Activated CD4-positive, alpha-beta memory T cell treated with anti-CD3 and anti-CD28 coated beads, Interleukin-2, amount 10 ng/mL, durations not matched to agents 7 days and 5 days (primary cell): ENCODE data around the gene ELMOD1. TPM values are rescaled to one million over a fixed set of nuclear protein-coding genes. Genes with fewer than 3 reads are reported as not detected.

Experiments used
- CTCF ChIA-PET: fragments of 350-600 bp; sonication (Branson Sonifier 250); formaldehyde crosslinking; loops from one replicate; lab custom pipeline; 2021; ENCODE audit warnings: antibody characterized with exemption, inconsistent platforms; lab: Charles Lee
- POLR2A ChIA-PET: fragments of 350-600 bp; sonication (Branson Sonifier 250); formaldehyde crosslinking; loops from one replicate; lab custom pipeline; 2021; ENCODE audit warnings: antibody characterized with exemption; lab: Charles Lee
- DNase-seq: peaks from one replicate; pipeline ENCODE4 v3.0.0-alpha.2; 2020
- H3K27ac Mint-ChIP-seq: one replicate; pipeline ENCODE4 v1.8.0; 2021; ENCODE audit warnings: mild to moderate bottlenecking, mixed read lengths
- H3K27me3 Mint-ChIP-seq: one replicate; pipeline ENCODE4 v1.8.0; 2021; ENCODE audit warnings: mixed read lengths
- H3K36me3 Mint-ChIP-seq: one replicate; pipeline ENCODE4 v1.8.0; 2021; ENCODE audit warnings: low read depth, mixed read lengths
- H3K4me1 Mint-ChIP-seq: one replicate; pipeline ENCODE4 v1.8.0; 2021; ENCODE audit warnings: mixed read lengths
- H3K4me3 Mint-ChIP-seq: one replicate; pipeline ENCODE4 v1.8.0; 2021; ENCODE audit warnings: mild to moderate bottlenecking, mixed read lengths
- H3K9me3 Mint-ChIP-seq: one replicate; pipeline ENCODE4 v1.8.0; 2021; ENCODE audit warnings: mixed read lengths
- total RNA-seq, 2 experiments: library from RNA; stranded (reverse); gene quantifications; one replicate each; pipeline ENCODE4 v1.2.3, GENCODE V29; 2021

The ELMOD1 gene
- total RNA-seq, 2 experiments from 2014 or later, result not detected

DNA sequence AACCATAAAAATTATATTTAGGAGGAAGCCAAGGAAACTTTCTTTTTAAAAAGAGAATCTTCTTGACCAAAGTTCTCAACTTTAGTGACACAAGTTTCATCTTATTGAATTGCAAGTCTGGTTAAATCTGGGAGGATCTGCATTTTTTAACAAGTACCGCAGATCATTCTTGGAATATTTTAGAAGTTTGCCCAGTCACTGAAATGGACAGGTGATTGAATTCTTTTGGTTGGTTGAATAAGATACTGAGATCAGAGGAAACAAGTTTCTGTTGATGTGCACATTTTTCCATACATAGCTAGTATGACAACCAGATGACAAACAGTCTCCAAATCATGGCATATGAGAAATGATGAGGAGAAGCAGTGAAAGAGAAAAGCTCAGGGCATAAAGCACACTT, 70.7 kb downstream of the ELMOD1 start:
- POLR2A ChIA-PET, result no interaction called here
- Mint-ChIP-seq H3K4me3 (no peak overlapping the region), H3K36me3 (no peaks in the 10 kb centered on the region), H3K27ac (no peak overlapping the region), H3K27me3 (peaks cover 10% of the 10 kb centered on the region), H3K4me1 (no peaks in the 10 kb centered on the region), H3K9me3 (no peaks in the 10 kb centered on the region)
- DNase-seq, result no peak
- CTCF ChIA-PET, result no interaction called here

DNA sequence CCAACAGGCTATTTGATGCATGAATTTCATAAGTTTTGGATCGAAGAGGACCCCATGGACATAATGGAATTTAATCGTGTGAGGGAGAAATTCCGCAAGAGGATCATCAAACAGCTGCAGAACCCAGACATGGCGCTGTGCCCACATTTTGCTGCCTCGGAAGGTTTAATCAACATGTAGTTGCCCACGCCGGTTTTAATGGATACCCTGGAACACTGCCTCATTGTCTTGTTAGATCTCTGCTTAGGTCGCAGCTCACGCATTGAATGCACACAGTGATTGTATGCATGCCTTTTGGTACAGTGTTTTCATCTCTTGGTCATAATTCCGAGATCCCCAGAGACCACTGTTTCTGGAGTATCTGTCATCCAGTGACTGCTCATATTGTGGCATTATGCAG, 74.1 kb downstream of the ELMOD1 start:
- POLR2A ChIA-PET, result no interaction called here
- CTCF ChIA-PET, result no interaction called here
- Mint-ChIP-seq H3K4me1 (no peaks in the 10 kb centered on the region), H3K27me3 (peaks cover 5% of the 10 kb centered on the region), H3K27ac (no peak overlapping the region), H3K36me3 (no peaks in the 10 kb centered on the region), H3K9me3 (no peaks in the 10 kb centered on the region), H3K4me3 (no peak overlapping the region)
- no peak for DNase-seq

DNA sequence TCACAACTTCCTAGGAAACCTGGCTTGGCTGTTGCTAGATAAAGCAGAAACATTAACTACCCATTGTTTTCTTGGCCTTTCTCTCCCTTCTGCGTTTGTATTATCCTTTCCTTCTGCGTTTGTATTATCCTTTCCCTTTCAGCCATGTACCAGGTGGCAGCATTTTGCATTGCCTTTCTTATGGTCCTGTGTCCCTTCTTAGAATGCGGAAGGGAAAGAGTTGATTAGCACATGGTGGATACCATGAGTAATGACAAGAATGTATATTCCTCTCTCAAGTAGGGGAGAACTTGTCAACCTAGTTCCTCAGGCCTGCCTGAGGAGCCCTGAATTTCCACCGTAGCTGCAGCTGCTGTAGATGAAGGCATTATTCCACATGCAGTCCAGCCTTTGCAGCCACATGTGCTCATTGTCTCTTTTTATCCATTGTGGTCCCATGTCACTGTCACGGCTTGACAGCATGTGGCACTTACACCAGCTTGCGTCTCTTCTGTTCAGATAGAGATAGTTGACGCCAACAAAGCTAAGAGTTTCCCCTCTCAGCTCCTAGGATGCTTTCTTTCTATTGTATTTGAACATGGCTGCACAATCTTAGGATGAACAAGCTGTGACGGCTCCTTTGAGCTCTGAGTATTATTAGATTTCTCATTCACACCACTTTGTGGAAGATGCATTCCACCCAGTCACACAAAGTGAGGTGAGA, 76.1 kb downstream of the ELMOD1 start:
- ChIA-PET CTCF (no interaction called here), POLR2A (no interaction called here)
- Mint-ChIP-seq H3K27me3 (peaks cover 3% of the 10 kb centered on the region), H3K27ac (no peak overlapping the region), H3K9me3 (no peaks in the 10 kb centered on the region), H3K36me3 (no peaks in the 10 kb centered on the region), H3K4me1 (no peaks in the 10 kb centered on the region), H3K4me3 (no peak overlapping the region)
- DNase-seq, result no peak

DNA sequence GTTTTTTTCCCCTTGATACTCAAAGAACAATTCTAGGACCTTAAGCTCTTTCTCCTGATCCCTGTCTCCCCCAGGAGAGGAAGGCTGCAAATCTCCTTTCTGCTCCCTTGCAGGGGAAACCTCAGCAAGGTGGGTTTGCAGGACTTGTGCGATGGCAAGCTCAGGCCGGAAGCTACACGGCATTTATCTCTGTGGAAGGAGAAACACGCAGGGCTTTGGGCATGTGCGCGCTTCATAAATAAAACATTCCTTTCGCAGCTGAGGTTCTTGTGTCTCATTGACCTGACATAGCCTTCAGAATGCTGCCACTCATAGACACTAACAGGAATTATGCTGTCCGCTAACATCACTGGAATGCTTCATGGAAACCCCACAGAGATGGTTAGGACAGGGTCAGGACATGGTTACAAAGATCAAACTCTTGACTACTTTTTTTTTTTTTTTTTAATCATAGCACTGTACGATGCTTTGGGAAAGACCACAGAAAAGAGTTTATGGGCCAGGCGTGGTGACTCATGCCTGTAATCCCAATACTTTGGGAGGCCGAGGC, 78.3 kb downstream of the ELMOD1 start:
- no peak for DNase-seq
- no peaks in the 10 kb centered on the region for H3K36me3 Mint-ChIP-seq
- no peak overlapping the region for H3K4me3 Mint-ChIP-seq
- H3K27me3 Mint-ChIP-seq, result peaks cover 4% of the 10 kb centered on the region
- POLR2A ChIA-PET, result no interaction called here
- H3K4me1 Mint-ChIP-seq, result no peaks in the 10 kb centered on the region
- no peak overlapping the region for H3K27ac Mint-ChIP-seq
- CTCF ChIA-PET, result interaction anchor here (0.7 to 2.3 kb wide), 2 partner anchors 20 to 101 kb away, joined by 3 to 7 read pairs; no protein-coding TSS in a partner anchor
- H3K9me3 Mint-ChIP-seq, result no peaks in the 10 kb centered on the region

DNA sequence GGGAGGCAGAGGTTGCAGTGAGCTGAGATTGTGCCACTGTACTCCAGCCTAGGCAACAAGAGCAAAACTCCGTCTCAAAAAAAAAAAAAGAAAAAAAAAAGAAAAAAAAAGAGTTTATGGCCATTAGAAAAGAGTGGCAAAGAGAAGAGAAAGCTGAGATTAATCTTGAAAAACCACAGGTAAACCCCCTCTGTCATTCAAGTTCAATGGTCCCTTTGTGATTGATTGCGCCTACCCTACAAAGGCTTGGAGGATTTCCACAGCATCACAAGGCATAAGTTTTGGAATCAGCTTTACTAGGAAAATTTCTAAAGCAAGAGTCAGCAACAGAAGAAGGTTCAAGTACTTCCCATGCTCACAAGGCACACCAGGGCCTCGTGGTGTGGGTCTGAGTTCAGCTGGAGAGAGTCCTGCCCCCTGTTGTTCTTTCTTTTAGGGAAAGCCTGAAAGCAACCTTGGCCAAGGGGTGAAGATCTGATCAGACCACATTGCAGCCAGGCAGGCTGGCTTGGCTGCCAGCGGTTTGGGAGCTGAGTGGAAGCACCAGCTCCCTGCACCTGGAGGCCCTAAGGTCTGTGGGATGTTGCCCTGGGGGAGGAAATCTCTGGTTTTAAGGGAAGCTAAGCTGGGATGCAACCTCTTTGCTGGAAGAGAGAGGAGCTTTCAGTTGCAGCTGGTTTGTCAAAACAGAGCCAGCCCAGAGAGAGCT, 79.1 kb downstream of the ELMOD1 start:
- Mint-ChIP-seq H3K4me3 (no peak overlapping the region), H3K9me3 (no peaks in the 10 kb centered on the region), H3K27ac (no peak overlapping the region), H3K4me1 (no peaks in the 10 kb centered on the region), H3K36me3 (no peaks in the 10 kb centered on the region), H3K27me3 (peaks cover 4% of the 10 kb centered on the region)
- CTCF ChIA-PET, result interaction anchor here (0.6 to 2.3 kb wide), 4 partner anchors 19 to 101 kb away, joined by 3 to 7 read pairs (median 4); no protein-coding TSS in a partner anchor
- POLR2A ChIA-PET, result no interaction called here
- DNase-seq, result no peak

DNA sequence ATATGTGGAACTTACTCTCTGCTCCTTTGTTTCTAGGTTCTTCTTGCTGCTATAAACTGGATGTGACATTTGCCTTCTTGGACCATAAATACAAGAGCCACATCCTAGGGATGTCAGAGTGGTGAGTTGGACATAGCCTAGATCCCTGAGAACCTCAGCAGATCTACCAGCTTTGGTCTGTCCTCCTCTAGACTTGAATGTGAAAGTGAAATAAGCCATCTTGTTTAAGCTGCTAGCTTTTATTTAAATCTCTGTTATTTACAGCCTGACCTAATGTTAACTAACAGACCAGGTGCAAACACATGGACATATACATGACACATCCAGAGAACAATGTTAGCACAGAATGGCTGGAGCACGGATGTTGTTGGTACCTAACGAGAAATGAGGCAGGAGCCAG, 85.0 kb downstream of the ELMOD1 start:
- H3K4me3 Mint-ChIP-seq, result no peak overlapping the region
- CTCF ChIA-PET, result interaction anchor here (1.2 to 1.6 kb wide), 2 partner anchors 8 to 127 kb away, joined by 3 to 4 read pairs; no protein-coding TSS in a partner anchor
- no peaks in the 10 kb centered on the region for H3K36me3 Mint-ChIP-seq
- H3K27ac Mint-ChIP-seq, result no peak overlapping the region
- POLR2A ChIA-PET, result no interaction called here
- H3K4me1 Mint-ChIP-seq, result no peaks in the 10 kb centered on the region
- H3K27me3 Mint-ChIP-seq, result peaks cover 4% of the 10 kb centered on the region
- DNase-seq, result no peak
- no peaks in the 10 kb centered on the region for H3K9me3 Mint-ChIP-seq

DNA sequence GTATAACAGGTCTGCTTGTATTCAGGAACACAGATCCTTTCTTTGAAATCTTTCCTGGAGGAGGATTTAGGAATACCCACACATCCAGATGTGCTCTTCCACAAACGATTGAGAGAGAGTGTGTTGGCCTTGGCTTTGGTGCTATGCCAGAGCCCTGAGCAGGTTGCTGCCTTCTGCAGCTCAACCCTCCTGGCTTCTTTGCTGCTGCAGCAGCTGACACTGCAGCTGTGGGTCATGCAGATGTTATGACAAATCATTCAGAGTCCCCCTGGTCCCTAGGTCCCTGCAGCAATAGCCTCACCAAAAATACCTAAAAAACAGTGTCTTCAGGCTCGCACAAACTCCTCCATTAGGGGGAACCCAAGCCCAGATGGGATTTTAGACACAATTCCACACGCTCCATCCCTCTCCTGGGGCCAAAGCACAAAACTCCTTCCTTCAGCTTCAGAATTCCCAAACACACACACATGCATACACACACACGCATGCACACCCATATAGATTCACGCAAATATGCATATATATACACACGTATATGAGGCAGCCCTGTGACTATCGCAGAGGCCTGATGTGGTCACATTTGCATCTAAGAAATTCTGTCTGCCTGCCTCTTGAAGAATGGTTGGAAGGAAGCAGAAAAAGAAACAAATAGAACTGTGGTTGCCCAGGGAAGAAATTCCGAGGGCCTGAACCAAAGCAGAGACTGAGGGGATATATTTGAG, 85.5 kb downstream of the ELMOD1 start:
- POLR2A ChIA-PET, result no interaction called here
- Mint-ChIP-seq H3K4me3 (no peak overlapping the region), H3K27ac (no peak overlapping the region), H3K9me3 (no peaks in the 10 kb centered on the region), H3K27me3 (peaks cover 4% of the 10 kb centered on the region), H3K4me1 (no peaks in the 10 kb centered on the region), H3K36me3 (no peaks in the 10 kb centered on the region)
- no peak for DNase-seq
- CTCF ChIA-PET, result interaction anchor here (1.6 kb wide), 1 partner anchor 128 kb away, joined by 4 read pairs; no protein-coding TSS in a partner anchor

DNA sequence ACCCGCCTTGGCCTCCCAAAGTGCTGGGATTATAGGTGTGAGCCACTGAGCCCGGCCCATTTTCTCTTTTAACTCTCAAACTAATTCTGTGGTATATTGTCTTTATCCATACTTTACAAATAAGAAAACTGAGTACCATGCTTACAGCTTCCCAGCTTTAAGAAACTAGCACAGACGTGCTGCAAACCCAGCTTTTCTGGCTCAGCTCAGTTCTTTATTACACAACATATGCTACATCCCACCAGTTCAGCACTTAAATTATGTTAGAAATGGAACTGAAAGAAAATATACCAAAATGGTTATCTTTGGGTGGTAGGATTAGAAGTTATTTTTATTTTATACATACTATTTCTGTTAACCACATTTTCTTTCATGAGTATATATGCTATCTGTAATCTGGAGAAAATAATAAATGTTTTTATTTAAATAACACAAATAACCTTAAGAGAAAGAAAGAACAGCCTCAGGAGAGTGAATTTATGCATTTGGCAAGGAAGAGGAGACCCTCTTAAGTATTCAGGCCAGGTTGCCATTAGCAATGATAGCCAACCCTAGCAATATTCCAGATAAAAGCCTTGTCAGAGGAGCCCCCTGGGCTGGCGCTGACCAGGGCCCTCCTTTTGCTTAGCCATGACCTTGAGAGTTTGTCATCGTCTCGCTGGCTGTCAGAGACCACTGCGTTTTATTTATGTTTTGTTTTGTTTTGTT, 87.1 kb downstream of the ELMOD1 start:
- no peaks in the 10 kb centered on the region for H3K36me3 Mint-ChIP-seq
- H3K27me3 Mint-ChIP-seq, result peaks cover 4% of the 10 kb centered on the region
- DNase-seq, result no peak
- CTCF ChIA-PET, result no interaction called here
- no peaks in the 10 kb centered on the region for H3K4me1 Mint-ChIP-seq
- no peak overlapping the region for H3K27ac Mint-ChIP-seq
- no peak overlapping the region for H3K4me3 Mint-ChIP-seq
- no peaks in the 10 kb centered on the region for H3K9me3 Mint-ChIP-seq
- POLR2A ChIA-PET, result no interaction called here

DNA sequence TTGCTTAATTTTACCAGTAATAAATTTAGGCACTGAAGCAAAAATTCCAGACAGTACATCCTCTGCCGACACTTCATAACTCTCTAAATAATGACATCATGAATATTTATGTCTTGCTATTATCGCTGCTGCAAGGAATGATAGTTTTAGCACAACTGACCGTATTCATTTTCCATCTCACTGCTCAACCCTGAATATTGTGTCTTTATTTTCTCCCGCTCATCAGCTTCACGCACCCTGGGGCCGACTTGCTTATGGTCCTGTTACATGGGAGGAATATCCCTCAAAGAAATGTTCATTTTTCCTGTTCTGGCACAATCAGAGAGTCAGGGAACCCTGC, 87.7 kb downstream of the ELMOD1 start:
- Mint-ChIP-seq H3K27ac (no peak overlapping the region), H3K36me3 (no peaks in the 10 kb centered on the region), H3K4me3 (no peak overlapping the region), H3K27me3 (peaks cover 4% of the 10 kb centered on the region), H3K4me1 (no peaks in the 10 kb centered on the region), H3K9me3 (no peaks in the 10 kb centered on the region)
- DNase-seq, result no peak
- POLR2A ChIA-PET, result no interaction called here
- CTCF ChIA-PET, result no interaction called here

DNA sequence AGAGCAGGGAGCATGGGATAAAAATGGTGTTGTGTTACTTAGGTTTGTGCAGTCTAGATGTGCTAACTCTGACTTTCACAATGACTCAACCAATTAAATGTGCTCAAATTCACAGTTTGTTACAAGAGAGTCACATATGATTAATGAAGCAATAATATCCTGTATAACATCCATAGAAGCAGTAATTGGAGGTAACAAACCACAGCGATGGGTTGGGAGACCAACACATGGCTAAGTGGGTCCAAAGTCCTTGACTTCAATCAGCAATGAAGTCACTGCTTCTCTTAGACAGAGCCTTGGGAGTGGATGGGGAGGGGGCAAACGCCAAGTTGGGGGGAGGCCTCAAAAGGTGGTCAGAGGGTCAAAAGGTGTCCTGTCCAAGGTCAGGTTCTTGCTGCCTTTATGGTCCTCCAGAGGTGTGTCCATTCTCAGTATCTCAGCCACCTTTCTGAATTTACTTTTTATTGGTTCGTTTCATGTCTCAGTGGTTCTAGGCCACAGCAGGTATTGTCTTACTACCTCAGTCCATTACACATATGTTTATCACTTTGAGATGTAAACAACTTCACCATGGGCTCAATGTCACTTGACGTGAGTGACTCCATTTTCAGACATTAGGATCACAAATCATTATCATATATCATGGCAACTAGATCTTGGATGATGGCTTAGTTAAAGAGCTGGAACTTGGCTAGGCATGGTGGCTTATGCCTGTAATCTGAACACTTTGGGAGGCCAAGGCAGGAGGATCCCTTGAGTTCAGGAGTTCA, 88.5 kb downstream of the ELMOD1 start:
- H3K27ac Mint-ChIP-seq, result no peak overlapping the region
- ChIA-PET POLR2A (no interaction called here), CTCF (interaction anchor here (0.7 kb wide), 1 partner anchor 710 kb away, joined by 3 read pairs; no protein-coding TSS in a partner anchor)
- DNase-seq, result no peak
- no peaks in the 10 kb centered on the region for H3K36me3 Mint-ChIP-seq
- H3K4me1 Mint-ChIP-seq, result no peaks in the 10 kb centered on the region
- no peaks in the 10 kb centered on the region for H3K9me3 Mint-ChIP-seq
- no peak overlapping the region for H3K4me3 Mint-ChIP-seq
- peaks cover 2% of the 10 kb centered on the region for H3K27me3 Mint-ChIP-seq

DNA sequence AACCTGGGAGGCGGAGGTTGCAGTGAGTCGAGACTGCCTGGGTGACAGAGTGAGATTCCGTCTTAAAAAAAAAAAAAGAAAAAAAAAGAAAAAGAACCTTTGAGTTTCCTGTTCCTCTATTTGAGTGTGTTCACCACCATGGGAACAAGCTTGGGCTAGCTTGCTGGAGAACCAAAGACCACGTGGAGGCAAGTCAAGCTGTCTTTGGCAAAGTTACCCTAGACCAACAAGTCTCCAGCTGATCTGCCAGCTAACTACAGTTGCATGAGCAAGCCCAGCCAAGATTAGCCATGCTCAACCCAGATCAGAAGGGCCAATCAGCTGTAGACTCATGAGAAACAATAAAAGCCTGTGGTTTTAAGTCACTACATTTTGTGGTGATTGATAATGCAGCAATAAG, 91.2 kb downstream of the ELMOD1 start:
- POLR2A ChIA-PET, result no interaction called here
- no peak for DNase-seq
- Mint-ChIP-seq H3K27ac (no peak overlapping the region), H3K9me3 (no peaks in the 10 kb centered on the region), H3K4me1 (no peaks in the 10 kb centered on the region), H3K4me3 (no peak overlapping the region), H3K27me3 (no peaks in the 10 kb centered on the region), H3K36me3 (no peaks in the 10 kb centered on the region)
- CTCF ChIA-PET, result interaction anchor here (1.6 kb wide), 1 partner anchor 133 kb away, joined by 5 read pairs; no protein-coding TSS in a partner anchor

DNA sequence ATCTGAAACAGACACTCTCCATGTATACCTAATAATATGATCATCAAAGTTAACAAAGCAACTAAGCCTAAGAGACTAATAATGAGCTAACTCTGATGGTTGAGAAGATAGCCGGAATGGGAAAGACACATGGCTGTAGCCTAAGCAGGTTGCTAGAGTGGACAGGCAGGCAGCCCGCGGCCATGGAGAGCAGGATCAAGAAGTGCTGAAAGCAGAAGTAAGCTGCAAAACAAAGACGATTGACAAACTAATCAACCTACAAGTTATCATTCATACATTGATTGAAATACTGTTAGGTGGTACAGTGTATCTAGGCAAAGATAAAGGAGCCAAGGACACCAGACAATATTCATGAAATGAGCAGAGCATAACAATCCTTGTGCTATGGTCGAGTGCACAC, 91.6 kb downstream of the ELMOD1 start:
- no peak overlapping the region for H3K27ac Mint-ChIP-seq
- H3K36me3 Mint-ChIP-seq, result no peaks in the 10 kb centered on the region
- no peak for DNase-seq
- no peaks in the 10 kb centered on the region for H3K4me1 Mint-ChIP-seq
- H3K9me3 Mint-ChIP-seq, result no peaks in the 10 kb centered on the region
- ChIA-PET POLR2A (no interaction called here), CTCF (interaction anchor here (1.6 kb wide), 1 partner anchor 133 kb away, joined by 5 read pairs; no protein-coding TSS in a partner anchor)
- H3K27me3 Mint-ChIP-seq, result no peaks in the 10 kb centered on the region
- no peak overlapping the region for H3K4me3 Mint-ChIP-seq
